ENCODE measurements around the gene EFHD2. TPM values are rescaled to one million over a fixed set of nuclear protein-coding genes. Genes with fewer than 3 reads are reported as not detected.

Gene EFHD2
- total and polyA plus RNA-seq, 2 donors (not counting 1 experiment from before 2014, with no cell fraction given): 14.9 to 23.5 TPM

- Histone ChIP-seq H3K4me3 (replicated peaks in 1 of 4; ENCODE audit: control extremely low read depth in 1 of 4, insufficient read depth in 1 of 4, low read depth in 3 of 4, low read length in 4 of 4) (no peak overlapping the region), H4K20me1 (ENCODE audit: control insufficient read depth, extremely low read depth, insufficient read depth, low read length) (no peaks in the 10 kb centered on the region), H3K9me3 (ENCODE audit: control insufficient read depth, insufficient read depth, low read depth, low read length) (no peaks in the 10 kb centered on the region), H3K27ac (ENCODE audit: insufficient read depth, low read length) (no peak overlapping the region), H3K79me2 (ENCODE audit: control insufficient read depth, insufficient read depth, low read length) (no peaks in the 10 kb centered on the region), H3K4me1 (ENCODE audit: control insufficient read depth, extremely low read depth, insufficient read depth, low read length) (no peaks in the 10 kb centered on the region), H3K4me2 (ENCODE audit: extremely low read depth, insufficient read depth, low read length) (no peak overlapping the region), H2AFZ (ENCODE audit: low read length) (no peak overlapping the region), H3K27me3 (ENCODE audit: control insufficient read depth, insufficient read depth, low read length) (peaks cover 2% of the 10 kb centered on the region), H3K36me3 (ENCODE audit: control insufficient read depth, insufficient read depth, low read length) (no peaks in the 10 kb centered on the region), H3K9ac (ENCODE audit: insufficient read depth, low read length) (no peak overlapping the region)
- no peak for DNase-seq (ENCODE audit: low read depth in 2 of 2)
- TF ChIP-seq CTCF (conservative IDR thresholded peaks at IDR 0.05 in 1 of 2, IDR thresholded peaks at IDR 0.05 in 1 of 2; ENCODE audit: low read depth in 1 of 2, low read length in 2 of 2) (no peak), EZH2 (IDR thresholded peaks at IDR 0.05; ENCODE audit: low read length, missing control alignments) (no peak)
Observed at GRCh38 chr1:15401391-15402055, 8.2 kb upstream of the EFHD2 start.

- Histone ChIP-seq H3K36me3 (ENCODE audit: control insufficient read depth, insufficient read depth, low read length) (no peaks in the 10 kb centered on the region), H3K9ac (ENCODE audit: insufficient read depth, low read length) (no peak overlapping the region), H3K4me3 (replicated peaks in 1 of 4; ENCODE audit: control extremely low read depth in 1 of 4, insufficient read depth in 1 of 4, low read depth in 3 of 4, low read length in 4 of 4) (no peak overlapping the region), H3K4me2 (ENCODE audit: extremely low read depth, insufficient read depth, low read length) (no peak overlapping the region), H3K27ac (ENCODE audit: insufficient read depth, low read length) (no peak overlapping the region), H3K9me3 (ENCODE audit: control insufficient read depth, insufficient read depth, low read depth, low read length) (no peaks in the 10 kb centered on the region), H3K79me2 (ENCODE audit: control insufficient read depth, insufficient read depth, low read length) (no peaks in the 10 kb centered on the region), H3K4me1 (ENCODE audit: control insufficient read depth, extremely low read depth, insufficient read depth, low read length) (peaks cover 3% of the 10 kb centered on the region), H2AFZ (ENCODE audit: low read length) (no peak overlapping the region), H3K27me3 (ENCODE audit: control insufficient read depth, insufficient read depth, low read length) (peaks cover 2% of the 10 kb centered on the region), H4K20me1 (ENCODE audit: control insufficient read depth, extremely low read depth, insufficient read depth, low read length) (no peaks in the 10 kb centered on the region)
- no peak for DNase-seq (ENCODE audit: low read depth in 2 of 2)
- TF ChIP-seq CTCF (conservative IDR thresholded peaks at IDR 0.05 in 1 of 2, IDR thresholded peaks at IDR 0.05 in 1 of 2; ENCODE audit: low read depth in 1 of 2, low read length in 2 of 2) (no peak), EZH2 (IDR thresholded peaks at IDR 0.05; ENCODE audit: low read length, missing control alignments) (no peak)
Observed at GRCh38 chr1:15402809-15403450, 6.8 kb upstream of the EFHD2 start.

GRCh38 chr1:15403962-15404580 lies 5.6 kb upstream of the EFHD2 start:
- Histone ChIP-seq H3K36me3 (ENCODE audit: control insufficient read depth, insufficient read depth, low read length) (no peaks in the 10 kb centered on the region), H3K79me2 (ENCODE audit: control insufficient read depth, insufficient read depth, low read length) (no peaks in the 10 kb centered on the region), H3K27me3 (ENCODE audit: control insufficient read depth, insufficient read depth, low read length) (peaks cover 2% of the 10 kb centered on the region), H3K4me2 (ENCODE audit: extremely low read depth, insufficient read depth, low read length) (no peak overlapping the region), H3K4me1 (ENCODE audit: control insufficient read depth, extremely low read depth, insufficient read depth, low read length) (peaks cover 5% of the 10 kb centered on the region), H4K20me1 (ENCODE audit: control insufficient read depth, extremely low read depth, insufficient read depth, low read length) (no peaks in the 10 kb centered on the region), H3K4me3 (replicated peaks in 1 of 4; ENCODE audit: control extremely low read depth in 1 of 4, insufficient read depth in 1 of 4, low read depth in 3 of 4, low read length in 4 of 4) (no peak overlapping the region), H3K9me3 (ENCODE audit: control insufficient read depth, insufficient read depth, low read depth, low read length) (no peaks in the 10 kb centered on the region), H2AFZ (ENCODE audit: low read length) (no peak overlapping the region), H3K9ac (ENCODE audit: insufficient read depth, low read length) (no peak overlapping the region), H3K27ac (ENCODE audit: insufficient read depth, low read length) (no peak overlapping the region)
- DNase-seq (ENCODE audit: low read depth in 2 of 2): no peak
- TF ChIP-seq CTCF (conservative IDR thresholded peaks at IDR 0.05 in 1 of 2, IDR thresholded peaks at IDR 0.05 in 1 of 2; ENCODE audit: low read depth in 1 of 2, low read length in 2 of 2) (no peak), EZH2 (IDR thresholded peaks at IDR 0.05; ENCODE audit: low read length, missing control alignments) (no peak)

Data from fibroblast of lung (primary cell).